Heart right ventricle (tissue), 16 donors: Measurements from ENCODE around the gene ITIH3. TPM values are rescaled to one million over a fixed set of nuclear protein-coding genes. Genes with fewer than 3 reads are reported as not detected.

Source experiments
- ATAC-seq, 8 donors: fragments of 200-7000 bp; cut with Tn5 transposase; one replicate each; pipeline ENCODE4 v1.9.1; 2020; ENCODE audit warnings: mild to moderate bottlenecking in 8 of 8, moderate library complexity in 8 of 8, moderate number of reproducible peaks in 1 of 8
- DNase-seq, 2 donors: peaks; one replicate each; pipeline ENCODE4 v3.0.0-alpha.2; 2020
- H3K27ac ChIP-seq, 10 donors: fragments of 200-600 bp; sonication (generic) in 2 of 10; one replicate each; pipeline versions ENCODE4 v1.5.0 to v1.8.0; 2020 to 2022; ENCODE audit warnings: mild to moderate bottlenecking in 3 of 10
- H3K27me3 ChIP-seq, 7 donors: fragments of 200-600 bp; one replicate each; pipeline ENCODE4 v1.8.0; 2021 to 2022; ENCODE audit warnings: mild to moderate bottlenecking in 2 of 7
- H3K36me3 ChIP-seq, 9 donors: fragments of 200-600 bp; sonication (generic) in 1 of 9; one replicate each; pipeline versions ENCODE4 v1.5.0 to v1.8.0; 2020 to 2022; ENCODE audit warnings: mild to moderate bottlenecking in 2 of 9
- H3K4me1 ChIP-seq, 9 donors: fragments of 200-600 bp; sonication (generic) in 1 of 9; one replicate each; pipeline versions ENCODE4 v1.5.0 to v1.8.0; 2020 to 2022; ENCODE audit warnings: mild to moderate bottlenecking in 4 of 9
- H3K4me3 ChIP-seq, 10 donors: fragments of 200-600 bp; sonication (generic) in 2 of 10; one replicate each; pipeline versions ENCODE4 v1.5.0 to v1.8.0; 2020 to 2022; ENCODE audit warnings: mild to moderate bottlenecking in 7 of 10, moderate library complexity in 2 of 10
- H3K9me3 ChIP-seq, 11 donors: fragments of 200-600 bp in 10 of 11; sonication (generic) in 2 of 11; one replicate each; pipeline versions ENCODE4 v1.5.0 to v1.8.0; 2013 to 2022; ENCODE audit warnings: mild to moderate bottlenecking in 2 of 11, control low read depth in 1 of 11, moderate library complexity in 1 of 11
- WGBS, 2 donors: extraction: QIAGEN DNeasy Blood & Tissue Kit; methylation state at CpG; one replicate each; pipeline ENCODE4 v1.1.7; 2013; ENCODE audit warnings: inconsistent platforms in 1 of 2; 5-methylcytosine and 5-hydroxymethylcytosine counted together
- intact Hi-C, 10 donors: fragments of 100-400 bp; cut with DNase I; formaldehyde crosslinking; loops; one replicate each; pipeline versions ENCODE4 v1.11.1 to v1.14.2; 2022
- polyA plus RNA-seq, 2 donors: library from polyadenylated mRNA; stranded (reverse); fragments of 200-250 nt; gene quantifications; one replicate each; pipeline ENCODE4 v1.2.3, GENCODE V29; 2013
- total RNA-seq, 10 donors: library from RNA; stranded (reverse); fragmentation: NEBNext Ultra II Directional in 3 of 10; extraction: Animal tissue kit (Norgen Biotek cat#: 25700) in 3 of 10; gene quantifications; one replicate each; pipeline versions ENCODE4 v1.2.1 to v1.2.4, GENCODE V29; 2021 to 2023
- TF ChIP-seq, protein P1 (sequence below), 9 donors: fragments of 200-600 bp; sonication (generic) in 2 of 9; IDR thresholded peaks; one replicate each; pipeline versions ENCODE4 v1.5.0 to v1.8.0; 2021 to 2022; ENCODE audit warnings: antibody characterized with exemption in 9 of 9, mild to moderate bottlenecking in 5 of 9, moderate library complexity in 1 of 9
- donor health status: Arrhythmogenic right ventricular cardiomyopathy.
- donor health status: ischemic (EF 13 %, LVEDD 7.1; RV severe dilation, severe dysfunction).
- donor health status: healthy with polysubstance abuse.
- donor health status: DM: no; HTN: yes; CAD: no.
- donor health status: DM: no; HTN: no; CAD: no.
- donor health status: ischemic (EF 25% LVEDD 6.9; RV normal size, moderate dysfunction).
- donor health status: ischemic (EF 25% LVEDD 5.7; RV mildly dilated, moderate dysfunction).
- donor health status: healthy.
- donor health status: DM: yes; HTN: yes; CAD: no.
- donor health status: Ischemic cardiomyopathy.
- donor health status: ischemic (EF 35%, LVEDD 5.7; RV mildly dilated, moderate dysfunction).
- donor health status: nonischemic (EF 11% LVEDD 7.7; RV severe dilation, severe dysfunction).
- donor health status: DM: yes; HTN: yes; CAD: no.
- donor health status: PGD.
- donor health status: ischemic (EF 29% LVEDD 5.4; RV normal size, mild dysfunction).
- donor health status: nonischemic (EF 23%, LVEDD 6.1; RV moderate dilation, normal function).

ITIH3 gene
- total and polyA plus RNA-seq, 12 donors, result 0.13 to 1.3 (median 0.52) TPM

DNA sequence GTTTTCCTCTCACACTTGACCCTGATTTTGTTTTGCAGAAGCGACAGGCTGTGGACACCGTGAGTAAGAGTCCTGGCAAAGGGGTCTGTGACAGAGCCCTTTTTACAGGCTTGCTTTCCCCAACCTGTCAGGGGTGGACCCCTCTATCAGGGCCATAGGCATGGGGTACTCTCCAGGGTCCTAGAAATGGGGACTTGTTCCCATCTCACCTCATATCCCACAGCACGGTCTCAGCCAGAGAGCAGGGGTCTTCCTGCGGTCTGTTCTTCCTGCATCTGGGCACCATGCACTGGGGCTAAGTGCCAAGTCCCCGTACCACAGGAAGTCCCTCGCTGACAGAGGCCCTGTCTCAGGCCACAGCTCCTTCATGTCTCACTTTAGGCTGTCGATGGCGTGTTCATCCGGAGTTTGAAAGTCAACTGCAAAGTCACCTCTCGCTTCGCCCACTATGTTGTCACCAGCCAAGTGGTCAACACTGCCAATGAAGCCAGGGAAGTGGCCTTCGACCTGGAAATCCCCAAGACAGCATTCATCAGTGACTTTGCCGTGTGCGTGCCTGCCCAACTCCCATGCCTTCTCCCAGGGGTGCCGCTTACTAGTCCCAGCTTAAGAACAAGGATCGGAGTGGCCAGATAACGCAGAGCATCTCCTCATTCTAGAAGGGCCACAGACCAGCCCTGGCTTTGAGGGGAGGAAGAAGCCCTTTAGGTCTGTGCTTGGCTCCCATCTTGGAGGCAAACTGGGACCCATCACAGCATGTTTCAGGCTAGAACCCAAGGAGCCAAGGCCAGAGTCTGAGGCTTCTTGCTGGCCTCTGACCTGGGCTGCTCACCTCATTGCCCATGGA, 16.4 kb upstream of the ITIH3 start:
- intact Hi-C loops, result loop anchor here in 2 of 10 donors (10.0 kb wide), 2 partner anchors 117 to 297 kb away; partner anchors contain the start of gene STIMATE (in 1 of the 2)
- ATAC-seq, result no peak
- Histone ChIP-seq H3K27me3 (peaks cover 0 to 8% (median 0%) of the 10 kb centered on the region in 7 donors), H3K4me3 (no peak overlapping the region), H3K9me3 (no peaks in the 10 kb centered on the region), H3K27ac (no peak overlapping the region), H3K36me3 (no peaks in the 10 kb centered on the region), H3K4me1 (peaks cover 0 to 19% (median 0%) of the 10 kb centered on the region in 9 donors)
- 68 to 70% methylated on average over 17 of the region's 17 CpGs for WGBS, 2 donors
- TF ChIP-seq, protein P1, sequence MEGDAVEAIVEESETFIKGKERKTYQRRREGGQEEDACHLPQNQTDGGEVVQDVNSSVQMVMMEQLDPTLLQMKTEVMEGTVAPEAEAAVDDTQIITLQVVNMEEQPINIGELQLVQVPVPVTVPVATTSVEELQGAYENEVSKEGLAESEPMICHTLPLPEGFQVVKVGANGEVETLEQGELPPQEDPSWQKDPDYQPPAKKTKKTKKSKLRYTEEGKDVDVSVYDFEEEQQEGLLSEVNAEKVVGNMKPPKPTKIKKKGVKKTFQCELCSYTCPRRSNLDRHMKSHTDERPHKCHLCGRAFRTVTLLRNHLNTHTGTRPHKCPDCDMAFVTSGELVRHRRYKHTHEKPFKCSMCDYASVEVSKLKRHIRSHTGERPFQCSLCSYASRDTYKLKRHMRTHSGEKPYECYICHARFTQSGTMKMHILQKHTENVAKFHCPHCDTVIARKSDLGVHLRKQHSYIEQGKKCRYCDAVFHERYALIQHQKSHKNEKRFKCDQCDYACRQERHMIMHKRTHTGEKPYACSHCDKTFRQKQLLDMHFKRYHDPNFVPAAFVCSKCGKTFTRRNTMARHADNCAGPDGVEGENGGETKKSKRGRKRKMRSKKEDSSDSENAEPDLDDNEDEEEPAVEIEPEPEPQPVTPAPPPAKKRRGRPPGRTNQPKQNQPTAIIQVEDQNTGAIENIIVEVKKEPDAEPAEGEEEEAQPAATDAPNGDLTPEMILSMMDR (IDR thresholded peaks at IDR 0.05), result no peak
- no peak for DNase-seq

DNA sequence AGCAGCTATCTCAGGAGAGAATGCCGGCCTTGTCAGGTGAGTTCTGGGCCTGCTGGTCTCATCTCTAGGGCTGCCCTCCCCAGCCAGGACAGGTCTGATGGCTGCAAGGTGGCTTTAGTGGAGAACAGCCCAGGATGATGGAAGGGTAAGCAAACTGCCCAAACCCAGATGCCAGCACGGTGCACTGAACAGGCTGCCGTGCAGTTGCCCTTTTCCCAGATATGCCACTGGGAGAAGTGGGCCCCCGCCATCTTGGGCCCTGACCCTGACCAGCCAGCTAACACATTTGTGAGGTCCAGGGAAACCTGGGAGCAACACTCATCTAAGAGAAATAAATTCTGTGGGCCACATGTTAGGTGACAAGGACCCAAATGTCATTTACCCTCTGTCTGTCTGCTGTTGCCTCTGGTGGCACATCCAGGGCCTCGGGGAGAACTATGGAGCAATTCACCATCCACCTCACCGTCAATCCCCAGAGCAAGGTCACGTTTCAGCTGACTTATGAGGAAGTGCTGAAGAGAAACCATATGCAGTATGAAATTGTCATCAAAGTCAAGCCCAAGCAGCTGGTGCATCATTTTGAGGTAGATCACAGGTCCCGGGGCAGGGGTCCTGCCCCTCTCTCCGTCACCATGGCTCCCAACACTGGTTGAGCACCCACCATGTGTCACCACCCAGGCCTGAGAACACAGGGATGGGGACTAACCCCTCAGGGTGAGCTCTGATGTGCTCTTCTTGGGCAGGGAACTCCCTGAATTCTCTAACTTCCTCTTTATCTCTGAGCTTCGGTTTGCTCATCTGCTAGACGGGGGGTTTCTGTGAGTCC, 15.4 kb upstream of the ITIH3 start:
- no peaks in the 10 kb centered on the region for H3K36me3 ChIP-seq
- DNase-seq, result no peak
- WGBS, 2 donors, result 80 to 83% methylated on average over 11 of the region's 11 CpGs

DNA sequence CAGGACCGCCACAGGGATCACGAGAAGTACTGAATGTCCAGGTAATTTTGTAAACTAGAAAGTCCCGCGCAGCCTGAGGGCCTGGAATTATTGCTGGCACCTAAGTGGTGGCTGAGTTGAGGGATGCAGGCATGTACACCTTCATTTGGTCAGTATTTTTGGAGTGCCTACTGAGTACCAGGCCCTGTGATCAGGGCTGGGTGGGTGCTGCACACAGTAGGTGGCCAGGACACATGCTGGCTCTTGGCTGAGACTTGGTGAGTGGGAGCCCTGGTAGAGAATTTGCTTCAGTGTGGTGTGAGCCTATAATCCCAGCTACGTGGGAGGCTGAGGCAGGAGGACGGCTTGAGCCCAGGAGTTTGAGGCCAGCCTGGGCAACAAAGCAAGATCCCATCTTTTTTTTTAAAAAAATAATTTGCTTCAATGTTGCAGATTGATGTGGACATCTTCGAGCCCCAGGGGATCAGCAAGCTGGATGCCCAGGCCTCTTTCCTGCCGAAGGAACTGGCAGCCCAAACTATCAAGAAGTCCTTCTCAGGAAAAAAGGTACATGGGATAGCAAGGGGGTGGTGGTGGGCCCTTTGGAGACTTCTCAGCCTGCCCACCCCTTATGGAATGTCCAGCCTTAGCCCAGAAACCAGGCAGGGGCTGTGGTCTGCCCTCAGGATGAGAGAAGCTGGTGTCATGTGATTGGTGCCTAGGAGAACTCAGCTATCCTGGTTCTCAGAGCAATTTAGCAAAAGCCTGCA, 14.6 kb upstream of the ITIH3 start:
- intact Hi-C loops, result loop anchor here in 2 of 10 donors (10.0 kb wide), 2 partner anchors 115 to 295 kb away; partner anchors contain the start of gene STIMATE (in 1 of the 2)
- Histone ChIP-seq H3K4me1 (peaks cover 0 to 18% (median 0%) of the 10 kb centered on the region in 9 donors), H3K4me3 (no peak overlapping the region), H3K36me3 (no peaks in the 10 kb centered on the region), H3K9me3 (no peaks in the 10 kb centered on the region), H3K27me3 (peaks cover 0 to 8% (median 0%) of the 10 kb centered on the region in 7 donors), H3K27ac (peak overlapping the region in 1 of 10 donors; percentile 47)
- WGBS, 2 donors, result 83 to 87% methylated on average over 8 of the region's 8 CpGs
- DNase-seq (no peak), ATAC-seq (no peak)
- TF ChIP-seq, protein P1 (IDR thresholded peaks at IDR 0.05), result no peak

More for the DNA sequence above, 15.4 kb upstream of the ITIH3 start:
- TF ChIP-seq, protein P1 (IDR thresholded peaks at IDR 0.05), result no peak
- no peak for ATAC-seq
- no peak overlapping the region for H3K4me3 ChIP-seq
- H3K9me3 ChIP-seq, result no peaks in the 10 kb centered on the region
- intact Hi-C loops, result loop anchor here in 2 of 10 donors (10.0 kb wide), 2 partner anchors 116 to 296 kb away; partner anchors contain the start of gene STIMATE (in 1 of the 2)
- H3K27me3 ChIP-seq, result peaks cover 0 to 8% (median 0%) of the 10 kb centered on the region in 7 donors
- peak overlapping the region in 1 of 10 donors; percentile 47 for H3K27ac ChIP-seq
- peaks cover 0 to 19% (median 0%) of the 10 kb centered on the region in 9 donors for H3K4me1 ChIP-seq
